Osteoblast (primary cell): ENCODE data around the gene LINC00305. TPM values are rescaled to one million over a fixed set of nuclear protein-coding genes. Genes with fewer than 3 reads are reported as not detected.

ENCODE experiments used
- DNase-seq: peaks from one replicate; pipeline ENCODE4 v3.0.0; 2011; ENCODE audit warnings: low spot score, mixed read lengths; ENCODE audit not compliant: insufficient read length; ENCODE audit errors: missing footprints
- H2AFZ ChIP-seq: 2 replicates; pipeline ENCODE4 v1.6.0; 2011; ENCODE audit warnings: mild to moderate bottlenecking, low read length
- H3K27ac ChIP-seq: 2 replicates; pipeline ENCODE4 v1.5.1; 2011; ENCODE audit warnings: mild to moderate bottlenecking, low read depth, low read length, moderate library complexity
- H3K27me3 ChIP-seq: 2 replicates; pipeline ENCODE4 v1.6.0; 2012; ENCODE audit warnings: mild to moderate bottlenecking, control low read depth, inconsistent platforms, low read length, moderate library complexity; ENCODE audit not compliant: insufficient read depth
- H3K36me3 ChIP-seq: 2 replicates; pipeline ENCODE4 v1.5.1; 2011; ENCODE audit warnings: mild to moderate bottlenecking, low read length, control low read depth, moderate library complexity; ENCODE audit not compliant: insufficient read depth
- H3K4me1 ChIP-seq: 2 replicates; pipeline ENCODE4 v1.5.1; 2011; ENCODE audit warnings: mild to moderate bottlenecking, low read length, control low read depth, moderate library complexity; ENCODE audit not compliant: insufficient read depth
- H3K4me2 ChIP-seq: 2 replicates; pipeline ENCODE4 v1.6.0; 2011; ENCODE audit warnings: mild to moderate bottlenecking, low read length; ENCODE audit not compliant: insufficient read depth
- H3K4me3 ChIP-seq: fragments of 200-600 bp; sonication (generic); 3 replicates; pipeline ENCODE4 v1.5.1; 2012; ENCODE audit warnings: mild to moderate bottlenecking, low read length, inconsistent platforms; ENCODE audit not compliant: insufficient read depth
- H3K79me2 ChIP-seq: 2 replicates; pipeline ENCODE4 v1.6.0; 2012; ENCODE audit warnings: mild to moderate bottlenecking, low read length, control low read depth, inconsistent platforms; ENCODE audit not compliant: insufficient read depth
- H3K9me3 ChIP-seq: 2 replicates; pipeline ENCODE4 v1.5.1; 2011; ENCODE audit warnings: low read depth, low read length, control low read depth
- H4K20me1 ChIP-seq: 2 replicates; pipeline ENCODE4 v1.6.0; 2012; ENCODE audit warnings: mild to moderate bottlenecking, low read length, control low read depth; ENCODE audit not compliant: insufficient read depth
- total RNA-seq: library from RNA; depleted of rRNA; stranded (reverse); fragments of >200 nt; gene quantifications from 2 replicates; pipeline ENCODE4 v1.2.3, GENCODE V29; 2012
- TF ChIP-seq, protein P1 (sequence below): IDR thresholded peaks from 2 replicates; pipeline ENCODE4 v1.5.1; 2011; ENCODE audit warnings: mild to moderate bottlenecking, low read depth, low read length, moderate library complexity; ENCODE audit errors: extremely low read depth

The LINC00305 gene
- total RNA-seq, 1 donor = not detected

DNA sequence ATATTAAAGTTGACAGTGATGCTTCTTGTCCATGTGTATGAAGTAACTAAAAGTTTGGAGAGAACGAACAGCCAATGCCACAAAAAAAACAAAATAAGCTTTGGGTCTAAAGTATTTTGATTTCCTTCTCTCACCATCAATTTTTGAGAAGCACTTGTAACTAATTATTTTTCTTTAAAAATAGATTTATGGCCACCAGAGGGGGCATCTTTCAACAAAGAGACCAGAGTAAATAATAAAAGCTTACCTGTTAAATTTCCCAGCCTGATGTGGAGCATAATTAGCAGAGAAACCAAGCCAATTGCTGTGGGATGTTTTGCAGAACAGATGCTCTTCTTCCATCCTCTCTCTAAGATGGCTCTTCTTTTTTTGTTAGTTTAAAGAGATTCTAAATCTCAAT lies 29.0 kb downstream of the LINC00305 start:
- Histone ChIP-seq H3K9me3 (no peaks in the 10 kb centered on the region), H3K27ac (no peak overlapping the region), H3K4me3 (no peak overlapping the region), H4K20me1 (no peaks in the 10 kb centered on the region), H3K4me2 (no peak overlapping the region), H2AFZ (no peak overlapping the region), H3K36me3 (no peaks in the 10 kb centered on the region), H3K79me2 (no peaks in the 10 kb centered on the region), H3K4me1 (no peaks in the 10 kb centered on the region), H3K27me3 (no peaks in the 10 kb centered on the region)
- DNase-seq = no peak
- TF ChIP-seq, protein P1, sequence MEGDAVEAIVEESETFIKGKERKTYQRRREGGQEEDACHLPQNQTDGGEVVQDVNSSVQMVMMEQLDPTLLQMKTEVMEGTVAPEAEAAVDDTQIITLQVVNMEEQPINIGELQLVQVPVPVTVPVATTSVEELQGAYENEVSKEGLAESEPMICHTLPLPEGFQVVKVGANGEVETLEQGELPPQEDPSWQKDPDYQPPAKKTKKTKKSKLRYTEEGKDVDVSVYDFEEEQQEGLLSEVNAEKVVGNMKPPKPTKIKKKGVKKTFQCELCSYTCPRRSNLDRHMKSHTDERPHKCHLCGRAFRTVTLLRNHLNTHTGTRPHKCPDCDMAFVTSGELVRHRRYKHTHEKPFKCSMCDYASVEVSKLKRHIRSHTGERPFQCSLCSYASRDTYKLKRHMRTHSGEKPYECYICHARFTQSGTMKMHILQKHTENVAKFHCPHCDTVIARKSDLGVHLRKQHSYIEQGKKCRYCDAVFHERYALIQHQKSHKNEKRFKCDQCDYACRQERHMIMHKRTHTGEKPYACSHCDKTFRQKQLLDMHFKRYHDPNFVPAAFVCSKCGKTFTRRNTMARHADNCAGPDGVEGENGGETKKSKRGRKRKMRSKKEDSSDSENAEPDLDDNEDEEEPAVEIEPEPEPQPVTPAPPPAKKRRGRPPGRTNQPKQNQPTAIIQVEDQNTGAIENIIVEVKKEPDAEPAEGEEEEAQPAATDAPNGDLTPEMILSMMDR = no peak

GRCh38 chr18:64118406-64118805 lies 30.5 kb downstream of the LINC00305 start:
- Histone ChIP-seq H3K9me3 (no peaks in the 10 kb centered on the region), H3K79me2 (no peaks in the 10 kb centered on the region), H3K4me2 (no peak overlapping the region)

GRCh38 chr18:64116571-64117175 lies 32.2 kb downstream of the LINC00305 start:
- H3K79me2 ChIP-seq = no peaks in the 10 kb centered on the region
- no peaks in the 10 kb centered on the region for H3K9me3 ChIP-seq
- DNase-seq = no peak
- no peak overlapping the region for H3K4me3 ChIP-seq
- no peak overlapping the region for H3K4me2 ChIP-seq
- no peak overlapping the region for H2AFZ ChIP-seq
- H3K4me1 ChIP-seq = no peaks in the 10 kb centered on the region
- TF ChIP-seq, protein P1 = no peak
- H3K27ac ChIP-seq = no peak overlapping the region
- no peaks in the 10 kb centered on the region for H3K27me3 ChIP-seq
- H4K20me1 ChIP-seq = no peaks in the 10 kb centered on the region
- H3K36me3 ChIP-seq = no peaks in the 10 kb centered on the region

More at GRCh38 chr18:64118406-64118805, 30.5 kb downstream of the LINC00305 start:
- no peak for DNase-seq
- no peaks in the 10 kb centered on the region for H3K27me3 ChIP-seq
- H3K4me1 ChIP-seq = no peaks in the 10 kb centered on the region
- no peak overlapping the region for H3K4me3 ChIP-seq
- H4K20me1 ChIP-seq = no peaks in the 10 kb centered on the region
- TF ChIP-seq, protein P1 = no peak
- H2AFZ ChIP-seq = no peak overlapping the region
- H3K36me3 ChIP-seq = no peaks in the 10 kb centered on the region
- H3K27ac ChIP-seq = no peak overlapping the region

- DNase-seq = no peak
- no peaks in the 10 kb centered on the region for H3K27me3 ChIP-seq
- no peak overlapping the region for H3K27ac ChIP-seq
- no peak overlapping the region for H3K4me2 ChIP-seq
- H3K4me3 ChIP-seq = no peak overlapping the region
- H2AFZ ChIP-seq = no peak overlapping the region
- TF ChIP-seq, protein P1 = no peak
- no peaks in the 10 kb centered on the region for H3K4me1 ChIP-seq
- no peaks in the 10 kb centered on the region for H3K36me3 ChIP-seq
- no peaks in the 10 kb centered on the region for H4K20me1 ChIP-seq
- H3K9me3 ChIP-seq = no peaks in the 10 kb centered on the region
- H3K79me2 ChIP-seq = no peaks in the 10 kb centered on the region
Measured at GRCh38 chr18:64115881-64116280, 33.0 kb downstream of the LINC00305 start.
